Activated CD8-positive, alpha-beta memory T cell treated with anti-CD3 and anti-CD28 coated beads, Interleukin-2, amount 50 U/mL, for 24 hours (primary cell): ENCODE results near the gene TNFRSF13B.
"Not testable (repeated sequence)": the region's sequence is repeated elsewhere in the genome, so short reads cannot be mapped to it uniquely, and the experiment has no call there.

Source experiments
- DNase-seq: peaks from one replicate; pipeline ENCODE4 v3.0.0-alpha.2; 2020; ENCODE audit errors: extremely low read depth

Gene TNFRSF13B

GRCh38 chr17:16971458-16972338, at the start of gene TNFRSF13B:
TSS of gene TNFRSF13B (minus strand) at chr17:16972118. CDS start at chr17:16972075, 43 bp downstream.
- no peak for DNase-seq

GRCh38 chr17:17021194-17021863, 49.4 kb upstream of the TNFRSF13B start:
- no peak for DNase-seq

GRCh38 chr17:17020821-17021193, 48.9 kb upstream of the TNFRSF13B start:
- no peak for DNase-seq

GRCh38 chr17:17019891-17020456, 48.1 kb upstream of the TNFRSF13B start:
- DNase-seq, result no peak

GRCh38 chr17:17019430-17019762, 47.5 kb upstream of the TNFRSF13B start:
- no peak for DNase-seq

GRCh38 chr17:17018612-17019429, 46.9 kb upstream of the TNFRSF13B start:
- no peak for DNase-seq

GRCh38 chr17:17018021-17018441, 46.1 kb upstream of the TNFRSF13B start:
- DNase-seq, result no peak

- DNase-seq, result no peak
These were observed 45.6 kb upstream of the TNFRSF13B start for GRCh38 chr17:17017343-17018014.

- not testable (repeated sequence) for DNase-seq
These were observed 44.6 kb upstream of the TNFRSF13B start for GRCh38 chr17:17016199-17017197.

GRCh38 chr17:17015230-17015629, 43.3 kb upstream of the TNFRSF13B start:
- no peak for DNase-seq

- not testable (repeated sequence) for DNase-seq
These were observed 42.8 kb upstream of the TNFRSF13B start for GRCh38 chr17:17014748-17015124.

- DNase-seq, result not testable (repeated sequence)
These were observed 42.2 kb upstream of the TNFRSF13B start for GRCh38 chr17:17013828-17014747.

- DNase-seq, result not testable (repeated sequence)
These were observed 39.4 kb upstream of the TNFRSF13B start for GRCh38 chr17:17011043-17011907.

- not testable (repeated sequence) for DNase-seq
These were observed 38.7 kb upstream of the TNFRSF13B start for GRCh38 chr17:17010545-17011034.

- not testable (repeated sequence) for DNase-seq
These were observed 38.1 kb upstream of the TNFRSF13B start for GRCh38 chr17:17009972-17010371.

- not testable (repeated sequence) for DNase-seq
These were observed 36.9 kb upstream of the TNFRSF13B start for GRCh38 chr17:17008621-17009397.

- not testable (repeated sequence) for DNase-seq
These were observed 36.0 kb upstream of the TNFRSF13B start for GRCh38 chr17:17007891-17008290.
